Measurements from ENCODE around the gene CPNE6.

The CPNE6 gene

GRCh38 chr14:24080142-24080530 lies 8.8 kb downstream of the CPNE6 start:
- H3K23ac ChIP-seq (ENCODE audit: low read depth, low read length, poor library complexity), result no peak overlapping the region
- H3K9ac ChIP-seq (ENCODE audit: low read depth, low read length, poor library complexity), result no peak overlapping the region
- H3K14ac ChIP-seq (ENCODE audit: low read length), result peak overlapping the region; percentile 28
- H3K4me1 ChIP-seq (ENCODE audit: control insufficient read depth in 2 of 2, insufficient read depth in 1 of 2, low read depth in 1 of 2, low read length in 2 of 2), result peaks cover 22 to 33% of the 10 kb centered on the region in 2 donors
- DNase-seq (ENCODE audit: low spot score), result no peak
- H2BK120ac ChIP-seq (ENCODE audit: low read depth, low read length), result no peak overlapping the region
- peaks cover 0 to 88% (median 21%) of the 10 kb centered on the region in 3 experiments for H3K27me3 ChIP-seq (ENCODE audit: control insufficient read depth in 3 of 3, insufficient read depth in 3 of 3, low read depth in 1 of 3, low read length in 3 of 3)
- H2AFZ ChIP-seq (ENCODE audit: low read length), result no peak overlapping the region
- H2BK12ac ChIP-seq (ENCODE audit: low read length), result no peak overlapping the region
- no peaks in the 10 kb centered on the region for H3K79me1 ChIP-seq (ENCODE audit: low read depth, low read length)
- H4K8ac ChIP-seq (ENCODE audit: low read depth, low read length), result no peak overlapping the region
- WGBS, 2 donors (ENCODE audit: extremely low coverage in 2 of 2, insufficient read length in 2 of 2, insufficient replicate concordance in 1 of 2), result no CpG with 5 or more reads among the region's 6 CpGs
- no peak overlapping the region for H2BK5ac ChIP-seq (ENCODE audit: low read length)
- peak overlapping the region; percentile 10 for H3K27ac ChIP-seq (replicated peaks; ENCODE audit: low read length)
- H2AK5ac ChIP-seq (ENCODE audit: low read depth, low read length), result no peak overlapping the region
- H2BK15ac ChIP-seq (ENCODE audit: low read length), result no peak overlapping the region
- H3K4me2 ChIP-seq (ENCODE audit: insufficient read depth, low read length, poor library complexity, severe bottlenecking), result no peak overlapping the region
- H3K18ac ChIP-seq (ENCODE audit: low read length), result peak overlapping the region; percentile 13
- H3K9me3 ChIP-seq (replicated peaks in 1 of 2; ENCODE audit: control insufficient read depth in 2 of 2, insufficient read depth in 1 of 2, low read depth in 1 of 2, low read length in 2 of 2), result peaks cover 0 to 5% of the 10 kb centered on the region in 2 donors
- no peak overlapping the region for H3K4ac ChIP-seq (ENCODE audit: low read length)
- no peaks in the 10 kb centered on the region for H3K36me3 ChIP-seq (replicated peaks in 1 of 2; ENCODE audit: control insufficient read depth in 2 of 2, insufficient read depth in 2 of 2, low read length in 2 of 2)
- no peak overlapping the region for H3K4me3 ChIP-seq (ENCODE audit: low read length in 2 of 2)
- H4K91ac ChIP-seq (ENCODE audit: low read depth, low read length, poor library complexity), result no peak overlapping the region

DNA sequence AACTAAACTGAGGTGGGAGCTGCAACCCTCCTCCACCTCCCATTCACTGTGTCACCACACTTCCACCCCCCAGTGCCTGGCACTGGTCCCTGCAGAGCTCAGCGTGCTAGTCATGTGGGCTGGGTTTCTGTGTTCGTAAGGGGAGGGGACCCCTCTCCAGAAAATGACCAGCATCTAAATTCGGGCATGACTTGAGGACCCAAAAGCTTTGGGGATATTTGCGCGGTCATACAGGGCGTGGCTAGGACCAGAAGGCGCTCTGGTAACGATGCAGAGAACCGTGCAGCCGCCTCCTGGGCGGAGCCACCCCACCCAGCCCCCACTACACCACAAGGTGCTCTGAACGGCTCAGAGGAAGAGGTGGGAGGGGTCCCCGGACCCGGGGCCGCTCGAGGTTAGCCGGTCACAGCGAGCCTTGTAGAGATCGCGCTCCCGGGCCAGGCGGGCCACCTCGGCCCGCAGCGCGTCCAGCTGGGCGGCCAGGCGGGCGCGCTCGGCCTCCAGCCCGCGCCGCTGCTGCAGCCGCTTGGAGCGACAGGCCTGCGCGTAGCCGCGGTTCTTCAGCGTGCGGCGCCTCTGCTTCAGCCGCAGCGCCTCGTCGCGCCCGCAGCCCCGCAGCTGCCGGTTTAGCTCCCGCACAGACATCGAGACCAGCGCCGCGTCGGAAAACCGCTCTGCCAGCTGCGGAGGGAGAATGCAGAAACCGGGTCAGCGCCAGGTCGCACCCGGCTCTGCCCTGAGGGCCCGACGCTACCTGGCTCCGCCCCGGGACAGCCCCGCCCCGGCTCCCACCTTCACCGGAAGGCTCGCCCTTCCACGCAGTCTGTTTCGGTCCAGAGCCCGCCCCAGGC lies 9.8 kb downstream of the CPNE6 start:
- Histone ChIP-seq H4K91ac (ENCODE audit: low read depth, low read length, poor library complexity) (no peak overlapping the region), H3K27me3 (ENCODE audit: control insufficient read depth in 3 of 3, insufficient read depth in 3 of 3, low read depth in 1 of 3, low read length in 3 of 3) (peaks cover 0 to 91% (median 21%) of the 10 kb centered on the region in 3 experiments), H3K79me1 (ENCODE audit: low read depth, low read length) (no peaks in the 10 kb centered on the region), H3K36me3 (replicated peaks in 1 of 2; ENCODE audit: control insufficient read depth in 2 of 2, insufficient read depth in 2 of 2, low read length in 2 of 2) (no peaks in the 10 kb centered on the region), H2AK5ac (ENCODE audit: low read depth, low read length) (no peak overlapping the region), H3K14ac (ENCODE audit: low read length) (no peak overlapping the region), H2BK12ac (ENCODE audit: low read length) (peak overlapping the region; percentile 64), H3K4me2 (ENCODE audit: insufficient read depth, low read length, poor library complexity, severe bottlenecking) (peak overlapping the region; percentile 92), H3K18ac (ENCODE audit: low read length) (peak overlapping the region; percentile 83), H3K9ac (ENCODE audit: low read depth, low read length, poor library complexity) (peak overlapping the region; percentile 85), H2BK15ac (ENCODE audit: low read length) (peak overlapping the region; percentile 51), H4K8ac (ENCODE audit: low read depth, low read length) (no peak overlapping the region), H2BK5ac (ENCODE audit: low read length) (no peak overlapping the region), H3K4me3 (ENCODE audit: low read length in 2 of 2) (peak overlapping the region; percentile 39 to 84), H2BK120ac (ENCODE audit: low read depth, low read length) (peak overlapping the region; percentile 32), H2AFZ (ENCODE audit: low read length) (peak overlapping the region; percentile 96), H3K4ac (ENCODE audit: low read length) (no peak overlapping the region), H3K27ac (replicated peaks; ENCODE audit: low read length) (no peak overlapping the region), H3K9me3 (replicated peaks in 1 of 2; ENCODE audit: control insufficient read depth in 2 of 2, insufficient read depth in 1 of 2, low read depth in 1 of 2, low read length in 2 of 2) (peaks cover 0 to 5% of the 10 kb centered on the region in 2 donors), H3K4me1 (ENCODE audit: control insufficient read depth in 2 of 2, insufficient read depth in 1 of 2, low read depth in 1 of 2, low read length in 2 of 2) (peaks cover 22 to 33% of the 10 kb centered on the region in 2 donors), H3K23ac (ENCODE audit: low read depth, low read length, poor library complexity) (peak overlapping the region; percentile 62)
- no peak for DNase-seq (ENCODE audit: low spot score)
- WGBS, 2 donors (ENCODE audit: extremely low coverage in 2 of 2, insufficient read length in 2 of 2, insufficient replicate concordance in 1 of 2), result no CpG with 5 or more reads among the region's 74 CpGs

- Histone ChIP-seq H3K4me2 (ENCODE audit: insufficient read depth, low read length, poor library complexity, severe bottlenecking) (peak overlapping the region; percentile 92), H3K9ac (ENCODE audit: low read depth, low read length, poor library complexity) (peak overlapping the region; percentile 85), H2BK120ac (ENCODE audit: low read depth, low read length) (peak overlapping the region; percentile 32), H4K8ac (ENCODE audit: low read depth, low read length) (no peak overlapping the region), H3K23ac (ENCODE audit: low read depth, low read length, poor library complexity) (peak overlapping the region; percentile 62), H2BK5ac (ENCODE audit: low read length) (no peak overlapping the region), H3K4ac (ENCODE audit: low read length) (no peak overlapping the region), H3K14ac (ENCODE audit: low read length) (no peak overlapping the region), H3K36me3 (replicated peaks in 1 of 2; ENCODE audit: control insufficient read depth in 2 of 2, insufficient read depth in 2 of 2, low read length in 2 of 2) (no peaks in the 10 kb centered on the region), H3K4me3 (ENCODE audit: low read length in 2 of 2) (peak overlapping the region in 1 of 2 donors; percentile 39), H3K79me1 (ENCODE audit: low read depth, low read length) (no peaks in the 10 kb centered on the region), H4K91ac (ENCODE audit: low read depth, low read length, poor library complexity) (no peak overlapping the region), H2BK15ac (ENCODE audit: low read length) (peak overlapping the region; percentile 51), H2AK5ac (ENCODE audit: low read depth, low read length) (no peak overlapping the region), H2BK12ac (ENCODE audit: low read length) (no peak overlapping the region), H3K27me3 (ENCODE audit: control insufficient read depth in 3 of 3, insufficient read depth in 3 of 3, low read depth in 1 of 3, low read length in 3 of 3) (peaks cover 0 to 90% (median 21%) of the 10 kb centered on the region in 3 experiments), H3K27ac (replicated peaks; ENCODE audit: low read length) (no peak overlapping the region), H3K9me3 (replicated peaks in 1 of 2; ENCODE audit: control insufficient read depth in 2 of 2, insufficient read depth in 1 of 2, low read depth in 1 of 2, low read length in 2 of 2) (peaks cover 0 to 5% of the 10 kb centered on the region in 2 donors), H3K18ac (ENCODE audit: low read length) (peak overlapping the region; percentile 83), H3K4me1 (ENCODE audit: control insufficient read depth in 2 of 2, insufficient read depth in 1 of 2, low read depth in 1 of 2, low read length in 2 of 2) (peaks cover 25 to 33% of the 10 kb centered on the region in 2 donors), H2AFZ (ENCODE audit: low read length) (peak overlapping the region; percentile 96)
- WGBS, 2 donors (ENCODE audit: extremely low coverage in 2 of 2, insufficient read length in 2 of 2, insufficient replicate concordance in 1 of 2), result no CpG with 5 or more reads among the region's 26 CpGs
- no peak for DNase-seq (ENCODE audit: low spot score)
Observed at GRCh38 chr14:24081739-24082211, 10.4 kb downstream of the CPNE6 start.

DNA sequence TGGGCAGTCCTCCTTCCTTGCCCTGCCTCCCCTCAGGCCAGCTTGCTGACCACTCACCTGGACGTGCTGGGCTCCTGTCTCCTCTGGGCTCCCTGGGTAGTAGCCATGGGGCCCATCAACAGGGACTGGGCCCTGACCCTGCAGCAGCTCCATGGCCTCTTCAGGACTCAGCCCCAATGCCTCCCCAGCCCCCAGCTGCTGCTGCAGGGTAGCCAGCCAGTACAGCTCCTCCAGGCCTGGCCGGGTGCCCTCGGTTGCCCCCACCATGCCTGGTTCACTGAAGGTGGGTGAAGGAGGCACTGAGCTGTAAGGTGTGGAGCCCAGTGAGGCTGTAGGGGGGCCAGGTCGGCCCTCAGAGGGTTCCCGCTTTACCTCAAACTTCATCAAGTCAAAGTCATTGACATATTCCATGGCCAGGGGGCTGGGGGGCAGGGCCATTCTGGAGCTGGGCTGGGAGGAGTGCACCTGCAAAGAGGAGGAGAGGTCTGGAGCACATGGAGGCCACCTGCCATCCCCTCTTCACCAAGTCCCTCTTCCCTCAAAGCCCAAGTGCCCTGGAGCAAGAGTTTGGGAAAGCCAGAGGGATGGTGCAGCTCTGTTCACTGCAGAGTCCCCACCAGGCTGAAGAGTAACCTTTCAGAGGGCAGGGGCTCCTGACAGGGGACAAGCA lies 11.2 kb downstream of the CPNE6 start:
- Histone ChIP-seq H3K9me3 (replicated peaks in 1 of 2; ENCODE audit: control insufficient read depth in 2 of 2, insufficient read depth in 1 of 2, low read depth in 1 of 2, low read length in 2 of 2) (peaks cover 0 to 5% of the 10 kb centered on the region in 2 donors), H2BK5ac (ENCODE audit: low read length) (peak overlapping the region; percentile 17), H3K79me1 (ENCODE audit: low read depth, low read length) (no peaks in the 10 kb centered on the region), H3K4me1 (ENCODE audit: control insufficient read depth in 2 of 2, insufficient read depth in 1 of 2, low read depth in 1 of 2, low read length in 2 of 2) (peaks cover 25 to 33% of the 10 kb centered on the region in 2 donors), H3K4me3 (ENCODE audit: low read length in 2 of 2) (no peak overlapping the region), H2BK12ac (ENCODE audit: low read length) (no peak overlapping the region), H2BK120ac (ENCODE audit: low read depth, low read length) (no peak overlapping the region), H3K9ac (ENCODE audit: low read depth, low read length, poor library complexity) (no peak overlapping the region), H3K4me2 (ENCODE audit: insufficient read depth, low read length, poor library complexity, severe bottlenecking) (no peak overlapping the region), H3K18ac (ENCODE audit: low read length) (no peak overlapping the region), H2AFZ (ENCODE audit: low read length) (no peak overlapping the region), H2BK15ac (ENCODE audit: low read length) (peak overlapping the region; percentile 11), H2AK5ac (ENCODE audit: low read depth, low read length) (peak overlapping the region; percentile 17), H3K27ac (replicated peaks; ENCODE audit: low read length) (no peak overlapping the region), H3K23ac (ENCODE audit: low read depth, low read length, poor library complexity) (no peak overlapping the region), H4K8ac (ENCODE audit: low read depth, low read length) (no peak overlapping the region), H3K14ac (ENCODE audit: low read length) (no peak overlapping the region), H3K36me3 (replicated peaks in 1 of 2; ENCODE audit: control insufficient read depth in 2 of 2, insufficient read depth in 2 of 2, low read length in 2 of 2) (no peaks in the 10 kb centered on the region), H4K91ac (ENCODE audit: low read depth, low read length, poor library complexity) (no peak overlapping the region), H3K4ac (ENCODE audit: low read length) (no peak overlapping the region), H3K27me3 (ENCODE audit: control insufficient read depth in 3 of 3, insufficient read depth in 3 of 3, low read depth in 1 of 3, low read length in 3 of 3) (peaks cover 0 to 88% (median 21%) of the 10 kb centered on the region in 3 experiments)
- no peak for DNase-seq (ENCODE audit: low spot score)
- no CpG with 5 or more reads among the region's 5 CpGs for WGBS, 2 donors (ENCODE audit: extremely low coverage in 2 of 2, insufficient read length in 2 of 2, insufficient replicate concordance in 1 of 2)
